Measurements from ENCODE around the gene GYS1. TPM values are rescaled to one million over a fixed set of nuclear protein-coding genes. Genes with fewer than 3 reads are reported as not detected.
"Not testable (repeated sequence)": the region's sequence is repeated elsewhere in the genome, so short reads cannot be mapped to it uniquely, and the experiment has no call there.

Gene GYS1
- total RNA-seq, result 10 to 100 TPM; 16.4 to 33.3 (median 20.5) TPM

DNA sequence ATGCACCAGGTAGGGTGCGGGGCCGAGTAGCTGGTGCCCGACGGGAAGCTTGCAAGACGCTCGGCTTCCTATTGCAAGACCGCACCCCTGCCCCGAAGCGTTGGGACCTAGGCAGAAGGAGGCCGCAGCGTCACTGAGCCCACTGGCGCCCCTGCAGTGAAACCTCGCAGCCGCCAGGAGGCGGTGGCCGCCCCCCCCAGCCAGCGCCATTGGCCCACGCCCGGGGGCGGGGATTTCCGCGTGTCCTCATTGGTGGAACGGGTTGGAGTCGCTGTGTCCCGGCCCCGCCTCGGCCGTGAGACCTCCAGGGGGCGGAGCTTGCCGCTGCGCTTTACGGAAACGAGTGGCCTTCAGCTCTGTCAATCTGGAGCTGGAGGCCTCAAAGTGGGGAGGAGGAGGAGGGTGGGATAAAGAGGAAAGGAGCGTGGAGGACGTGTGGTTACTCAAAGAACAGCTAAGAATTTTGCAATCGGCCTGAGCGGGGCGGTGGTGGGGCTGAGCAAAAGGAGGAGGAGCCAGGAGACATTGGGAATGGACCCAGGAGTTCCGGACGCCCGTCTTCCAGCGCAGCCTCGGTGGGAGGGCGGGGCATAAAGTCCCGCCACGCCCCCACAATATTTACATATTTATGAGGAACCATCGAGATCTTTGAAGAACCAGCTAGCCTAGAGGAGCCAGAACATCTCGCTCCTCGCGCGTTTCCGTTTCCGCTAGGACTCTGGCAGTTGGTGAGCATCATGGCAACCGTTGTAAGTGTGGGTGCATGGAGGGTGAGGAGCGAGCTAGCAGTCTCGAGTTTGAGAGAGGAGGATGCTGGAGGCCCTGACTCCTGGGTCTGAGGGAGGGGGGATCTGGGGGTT is at the start of gene GYS1, which contains the start of gene RUVBL2:
GYS1 (minus strand) TSS at position 135 of the 860 bp plus-strand sequence. CDS start 197 bp downstream, outside the sequence.
RUVBL2 (plus strand) TSS at position 713 of the 860 bp plus-strand sequence; CDS start at position 738, 25 bp downstream.
- DNase-seq (ENCODE audit: low spot score in 2 of 2), result peak; percentile 99 to 100
- TF ChIP-seq POLR2A (IDR thresholded peaks at IDR 0.05), result peak in 1 of 2 donors; percentile 29
- TF ChIP-seq, protein P1, sequence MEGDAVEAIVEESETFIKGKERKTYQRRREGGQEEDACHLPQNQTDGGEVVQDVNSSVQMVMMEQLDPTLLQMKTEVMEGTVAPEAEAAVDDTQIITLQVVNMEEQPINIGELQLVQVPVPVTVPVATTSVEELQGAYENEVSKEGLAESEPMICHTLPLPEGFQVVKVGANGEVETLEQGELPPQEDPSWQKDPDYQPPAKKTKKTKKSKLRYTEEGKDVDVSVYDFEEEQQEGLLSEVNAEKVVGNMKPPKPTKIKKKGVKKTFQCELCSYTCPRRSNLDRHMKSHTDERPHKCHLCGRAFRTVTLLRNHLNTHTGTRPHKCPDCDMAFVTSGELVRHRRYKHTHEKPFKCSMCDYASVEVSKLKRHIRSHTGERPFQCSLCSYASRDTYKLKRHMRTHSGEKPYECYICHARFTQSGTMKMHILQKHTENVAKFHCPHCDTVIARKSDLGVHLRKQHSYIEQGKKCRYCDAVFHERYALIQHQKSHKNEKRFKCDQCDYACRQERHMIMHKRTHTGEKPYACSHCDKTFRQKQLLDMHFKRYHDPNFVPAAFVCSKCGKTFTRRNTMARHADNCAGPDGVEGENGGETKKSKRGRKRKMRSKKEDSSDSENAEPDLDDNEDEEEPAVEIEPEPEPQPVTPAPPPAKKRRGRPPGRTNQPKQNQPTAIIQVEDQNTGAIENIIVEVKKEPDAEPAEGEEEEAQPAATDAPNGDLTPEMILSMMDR (IDR thresholded peaks at IDR 0.05), result peak in 2 of 3 donors; percentile 29 to 99
- WGBS, 2 donors, result 0 to 1% methylated on average over 55 to 56 of the region's 56 CpGs
- intact Hi-C loops (cut with DNase I; ENCODE audit: low total_unique reads), result loop anchor here (10.0 kb wide), 1 partner anchor 151 kb away; no protein-coding TSS in a partner anchor
- H3K4me3 ChIP-seq (ENCODE audit: low read depth, poor library complexity, severe bottlenecking), result peak within 1 kb of the TSS; percentile 91

DNA sequence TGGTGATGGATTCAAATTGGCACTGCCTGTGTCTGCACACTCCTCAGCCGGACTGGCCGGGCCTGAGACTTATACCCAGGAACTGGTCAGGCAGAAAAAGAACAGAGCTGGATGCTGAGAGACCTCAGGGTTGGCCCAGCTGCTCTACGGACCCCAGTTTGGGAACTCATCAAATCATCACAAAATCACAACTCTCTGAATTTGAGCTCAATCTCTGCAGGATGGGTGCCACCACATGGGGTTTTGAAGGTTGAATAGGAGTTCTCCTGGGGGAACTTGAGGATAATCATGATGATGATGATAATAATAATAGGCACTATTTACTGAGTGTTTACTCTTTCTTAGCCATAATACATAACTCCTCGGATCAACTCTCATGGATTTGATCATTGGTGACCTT is 49.6 kb upstream of the GYS1 start:
- 74 to 94% methylated on average over 2 to 4 of the region's 4 CpGs for WGBS, 2 donors
- intact Hi-C loops (cut with DNase I; ENCODE audit: low total_unique reads); H3K4me3 ChIP-seq (ENCODE audit: low read depth, poor library complexity, severe bottlenecking); DNase-seq (ENCODE audit: low spot score in 2 of 2): not testable (repeated sequence)

DNA sequence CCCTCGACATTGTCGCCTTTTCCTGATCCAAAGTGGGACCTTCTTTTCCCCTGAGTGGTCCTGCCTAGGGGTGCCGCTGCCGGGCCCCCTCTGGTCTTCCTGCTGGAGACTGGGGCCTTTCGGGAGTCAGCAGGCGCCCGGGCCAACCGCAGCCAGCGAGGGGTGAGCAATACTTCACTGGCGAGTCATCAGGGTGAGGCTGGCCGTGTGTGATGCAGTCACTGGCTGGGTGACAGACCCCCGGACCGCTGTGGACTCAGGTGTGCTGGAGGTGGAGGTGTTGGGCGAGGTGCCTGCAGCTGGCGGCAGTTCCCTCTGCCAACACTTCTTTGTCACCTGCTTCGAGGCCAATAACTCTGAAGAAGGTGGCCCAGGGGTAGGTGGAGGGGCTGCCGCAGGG is 49.1 kb upstream of the GYS1 start:
- 65 to 72% methylated on average over 17 of the region's 17 CpGs for WGBS, 2 donors
- TF ChIP-seq POLR2A (IDR thresholded peaks at IDR 0.05), result no peak
- TF ChIP-seq, protein P1 (IDR thresholded peaks at IDR 0.05), result no peak
- DNase-seq (ENCODE audit: low spot score in 2 of 2), result no peak
- intact Hi-C loops (cut with DNase I; ENCODE audit: low total_unique reads), result no loop called here
- H3K4me3 ChIP-seq (ENCODE audit: low read depth, poor library complexity, severe bottlenecking), result no peak overlapping the region

DNA sequence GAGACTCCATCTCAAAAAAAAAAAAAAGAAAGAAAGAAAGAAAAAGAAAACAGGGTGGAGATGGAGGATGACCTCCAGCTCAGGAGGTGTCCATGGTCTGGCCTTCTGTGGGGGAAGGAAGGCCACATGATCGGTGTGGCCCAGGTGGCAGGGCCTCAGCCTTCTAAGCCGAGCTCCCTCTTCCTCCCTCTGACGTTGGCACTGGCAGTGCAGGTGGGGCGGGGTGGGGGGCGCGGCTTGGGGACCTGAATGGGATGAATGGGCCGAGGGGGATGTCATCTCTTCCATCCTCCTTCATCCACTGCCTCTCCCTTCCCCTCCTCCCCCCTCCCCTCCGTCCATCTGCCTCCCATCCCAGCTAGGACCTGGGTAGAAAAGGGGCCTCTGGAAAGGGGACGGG is 46.6 kb upstream of the GYS1 start:
- 65 to 69% methylated on average over 9 of the region's 9 CpGs for WGBS, 2 donors
- DNase-seq (ENCODE audit: low spot score in 2 of 2); intact Hi-C loops (cut with DNase I; ENCODE audit: low total_unique reads); H3K4me3 ChIP-seq (ENCODE audit: low read depth, poor library complexity, severe bottlenecking): not testable (repeated sequence)

DNA sequence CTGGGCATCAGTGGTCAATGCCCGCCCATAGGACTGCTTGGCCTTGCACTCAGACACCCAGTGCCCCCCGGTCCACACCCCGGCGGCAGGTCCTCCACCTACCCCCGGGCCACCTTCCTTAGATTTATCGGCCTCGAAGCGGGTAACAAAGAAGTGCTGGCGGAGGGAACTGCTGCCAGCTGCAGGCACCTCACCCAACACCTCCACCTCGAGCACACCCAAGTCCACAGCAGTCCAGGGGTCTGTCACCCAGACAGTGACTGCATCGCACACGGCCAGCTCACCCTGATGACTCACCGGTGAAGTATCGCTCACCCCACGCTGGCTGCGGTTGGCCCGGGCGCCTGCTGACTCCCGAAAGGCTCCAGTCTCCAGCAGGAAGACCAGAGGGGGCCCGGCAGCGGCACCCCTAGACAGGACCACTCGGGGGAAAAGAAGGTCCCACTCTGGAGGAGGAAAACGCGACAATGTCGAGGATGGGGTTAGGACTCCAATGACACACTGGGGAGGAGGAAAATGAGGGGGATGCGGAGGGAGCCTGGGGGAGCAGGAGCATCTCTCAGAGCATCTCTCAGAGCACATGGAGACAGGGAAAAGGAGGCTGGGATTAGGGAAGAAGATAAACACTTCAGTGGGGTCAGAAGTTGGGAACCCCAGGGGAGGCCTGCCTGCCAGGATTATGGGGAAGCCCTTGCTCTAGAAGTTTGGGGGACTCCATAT is 45.6 kb upstream of the GYS1 start:
- H3K4me3 ChIP-seq (ENCODE audit: low read depth, poor library complexity, severe bottlenecking); DNase-seq (ENCODE audit: low spot score in 2 of 2); intact Hi-C loops (cut with DNase I; ENCODE audit: low total_unique reads): not testable (repeated sequence)
- 82 to 83% methylated on average over 25 to 26 of the region's 26 CpGs for WGBS, 2 donors

DNA sequence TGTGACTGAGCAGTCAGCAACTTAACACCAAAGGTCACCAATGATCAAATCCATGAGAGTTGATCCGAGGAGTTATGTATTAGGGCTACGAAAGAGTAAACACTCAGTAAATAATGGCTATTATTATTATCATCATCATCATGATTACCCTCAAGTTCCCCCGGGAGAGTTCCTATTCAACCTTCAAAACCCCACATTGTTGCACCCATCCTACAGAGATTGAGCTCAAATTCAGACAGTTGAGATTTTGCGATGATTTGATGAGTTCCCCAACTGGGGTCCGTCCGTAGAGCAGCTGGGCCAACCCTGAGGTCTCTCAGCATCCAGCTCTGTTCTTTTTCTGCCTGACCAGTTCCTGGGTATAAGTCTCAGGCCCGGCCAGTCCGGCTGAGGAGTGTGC is 45.0 kb upstream of the GYS1 start:
- DNase-seq (ENCODE audit: low spot score in 2 of 2); intact Hi-C loops (cut with DNase I; ENCODE audit: low total_unique reads); H3K4me3 ChIP-seq (ENCODE audit: low read depth, poor library complexity, severe bottlenecking): not testable (repeated sequence)
- 90 to 91% methylated on average over 8 of the region's 8 CpGs for WGBS, 2 donors

DNA sequence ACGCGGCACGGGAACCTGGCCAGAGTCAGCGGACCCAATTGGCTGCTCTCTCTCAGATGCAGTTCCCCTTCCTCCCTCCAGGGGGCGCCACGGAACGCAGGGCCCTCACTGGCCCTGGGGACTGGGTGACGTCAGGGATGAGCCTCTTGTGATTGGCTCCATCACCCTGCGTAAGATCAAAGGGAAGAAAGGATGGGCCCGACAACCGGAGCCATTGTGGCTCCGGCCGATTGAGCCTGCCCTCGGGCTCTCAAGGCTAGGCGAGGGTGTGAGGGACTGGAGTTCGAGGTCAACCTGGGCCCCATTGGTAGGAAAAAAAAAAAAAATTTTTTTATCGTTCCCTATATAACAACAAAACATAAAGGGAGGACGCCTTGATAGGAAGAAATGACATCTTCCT is 43.7 kb upstream of the GYS1 start, which contains the start of gene CGB1:
CGB1 (minus strand) TSS at position 81 of the 400 bp plus-strand sequence. CDS start 184 bp downstream, outside the sequence.
- H3K4me3 ChIP-seq (ENCODE audit: low read depth, poor library complexity, severe bottlenecking); DNase-seq (ENCODE audit: low spot score in 2 of 2); intact Hi-C loops (cut with DNase I; ENCODE audit: low total_unique reads): not testable (repeated sequence)
- whole genome bisulfite sequencing, 2 donors, result 38 to 56% methylated on average over 18 of the region's 18 CpGs

DNA sequence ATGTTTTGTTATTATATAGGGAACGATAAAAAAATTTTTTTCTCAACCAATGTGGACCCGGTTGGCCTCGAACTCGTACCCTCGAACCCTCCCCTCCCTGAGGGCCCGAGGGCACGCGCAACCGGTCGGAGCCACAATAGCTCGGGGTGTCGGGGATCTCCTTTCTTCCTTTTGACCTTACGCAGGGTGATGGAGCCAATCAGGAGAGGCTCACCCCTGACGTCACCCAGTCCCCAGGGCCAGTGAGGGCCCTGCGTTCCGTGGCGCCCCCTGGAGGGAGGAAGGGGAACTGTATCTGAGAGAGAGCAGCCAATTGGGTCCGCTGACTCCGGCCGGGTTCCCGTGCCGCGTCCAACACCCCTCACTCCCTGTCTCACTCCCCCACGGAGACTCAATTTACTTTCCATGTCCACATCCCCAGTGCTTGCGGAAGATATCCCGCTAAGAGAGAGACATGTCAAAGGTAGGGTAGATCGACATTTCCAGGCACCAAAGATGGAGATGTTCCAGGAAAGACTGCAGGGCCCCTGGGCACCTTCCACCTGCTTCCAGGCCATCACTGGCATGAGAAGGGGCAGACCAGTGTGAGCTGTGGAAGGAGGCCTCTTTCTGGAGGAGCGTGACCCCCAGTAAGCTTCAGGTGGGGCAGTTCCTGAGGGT is 38.7 kb upstream of the GYS1 start, which contains the start of gene CGB2:
CGB2 (plus strand) TSS at position 249 of the 660 bp plus-strand sequence; CDS start at position 455, 206 bp downstream.
- 25 to 32% methylated on average over 28 of the region's 28 CpGs for WGBS, 2 donors
- DNase-seq (ENCODE audit: low spot score in 2 of 2); intact Hi-C loops (cut with DNase I; ENCODE audit: low total_unique reads); H3K4me3 ChIP-seq (ENCODE audit: low read depth, poor library complexity, severe bottlenecking): not testable (repeated sequence)

DNA sequence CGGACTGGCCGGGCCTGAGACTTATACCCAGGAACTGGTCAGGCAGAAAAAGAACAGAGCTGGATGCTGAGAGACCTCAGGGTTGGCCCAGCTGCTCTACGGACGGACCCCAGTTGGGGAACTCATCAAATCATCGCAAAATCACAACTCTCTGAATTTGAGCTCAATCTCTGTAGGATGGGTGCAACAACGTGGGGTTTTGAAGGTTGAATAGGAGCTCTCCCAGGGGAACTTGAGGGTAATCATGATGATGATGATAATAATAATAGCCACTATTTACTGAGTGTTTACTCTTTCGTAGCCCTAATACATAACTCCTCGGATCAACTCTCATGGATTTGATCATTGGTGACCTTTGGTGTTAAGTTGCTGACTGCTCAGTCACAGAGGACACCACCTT is 37.2 kb upstream of the GYS1 start:
- intact Hi-C loops (cut with DNase I; ENCODE audit: low total_unique reads); DNase-seq (ENCODE audit: low spot score in 2 of 2); H3K4me3 ChIP-seq (ENCODE audit: low read depth, poor library complexity, severe bottlenecking): not testable (repeated sequence)
- 88 to 91% methylated on average over 6 of the region's 8 CpGs for WGBS, 2 donors

DNA sequence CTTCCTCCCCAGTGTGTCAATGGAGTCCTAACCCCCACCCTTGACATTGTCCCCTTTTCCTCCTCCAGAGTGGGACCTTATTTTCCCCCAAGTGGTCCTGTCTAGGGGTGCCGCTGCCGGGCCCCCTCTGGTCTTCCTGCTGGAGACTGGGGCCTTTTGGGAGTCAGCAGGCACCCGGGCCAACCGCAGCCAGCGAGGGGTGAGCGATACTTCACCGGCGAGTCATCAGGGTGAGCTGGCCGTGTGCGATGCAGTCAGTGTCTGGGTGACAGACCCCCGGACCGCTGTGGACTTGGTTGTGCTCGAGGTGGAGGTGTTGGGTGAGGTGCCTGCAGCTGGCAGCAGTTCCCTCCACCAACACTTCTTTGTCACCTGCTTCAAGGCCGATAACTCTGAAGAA is 36.6 kb upstream of the GYS1 start:
- WGBS, 2 donors, result 85 to 87% methylated on average over 13 to 14 of the region's 14 CpGs
- H3K4me3 ChIP-seq (ENCODE audit: low read depth, poor library complexity, severe bottlenecking); intact Hi-C loops (cut with DNase I; ENCODE audit: low total_unique reads); DNase-seq (ENCODE audit: low spot score in 2 of 2): not testable (repeated sequence)

DNA sequence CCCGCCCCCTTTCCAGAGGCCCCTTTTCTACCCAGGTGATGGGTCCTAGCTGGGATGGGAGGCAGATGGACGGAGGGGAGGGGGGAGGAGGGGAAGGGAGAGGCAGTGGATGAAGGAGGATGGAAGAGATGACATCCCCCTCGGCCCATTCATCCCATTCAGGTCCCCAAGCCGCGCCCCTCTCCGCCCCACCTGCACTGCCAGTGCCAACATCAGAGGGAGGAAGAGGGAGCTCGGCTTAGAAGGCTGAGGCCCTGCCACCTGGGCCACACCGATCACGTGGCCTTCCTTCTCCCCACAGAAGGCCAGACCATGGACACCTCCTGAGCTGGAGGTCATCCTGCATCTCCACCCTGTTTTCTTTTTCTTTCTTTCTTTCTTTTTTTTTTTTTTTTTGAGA is 35.6 kb upstream of the GYS1 start:
- H3K4me3 ChIP-seq (ENCODE audit: low read depth, poor library complexity, severe bottlenecking); DNase-seq (ENCODE audit: low spot score in 2 of 2); intact Hi-C loops (cut with DNase I; ENCODE audit: low total_unique reads): not testable (repeated sequence)
- 79 to 83% methylated on average over 9 of the region's 9 CpGs for WGBS, 2 donors

DNA sequence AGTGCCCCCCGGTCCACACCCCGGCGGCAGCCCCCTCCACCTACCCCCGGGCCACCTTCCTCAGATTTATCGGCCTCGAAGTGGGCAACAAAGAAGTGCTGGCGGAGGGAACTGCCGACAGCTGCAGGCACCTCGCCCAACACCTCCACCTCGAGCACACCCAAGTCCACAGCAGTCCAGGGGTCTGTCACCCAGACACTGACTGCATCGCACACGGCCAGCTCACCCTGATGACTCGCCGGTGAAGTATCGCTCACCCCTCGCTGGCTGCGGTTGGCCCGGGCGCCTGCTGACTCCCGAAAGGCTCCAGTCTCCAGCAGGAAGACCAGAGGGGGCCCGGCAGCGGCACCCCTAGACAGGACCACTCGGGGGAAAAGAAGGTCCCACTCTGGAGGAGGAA is 32.5 kb upstream of the GYS1 start:
- DNase-seq (ENCODE audit: low spot score in 2 of 2); H3K4me3 ChIP-seq (ENCODE audit: low read depth, poor library complexity, severe bottlenecking); intact Hi-C loops (cut with DNase I; ENCODE audit: low total_unique reads): not testable (repeated sequence)
- WGBS, 2 donors, result 84 to 87% methylated on average over 13 to 23 of the region's 23 CpGs

Data from lower leg skin (tissue), 4 donors.